ENCODE results near the gene CYB561D1. TPM values are rescaled to one million over a fixed set of nuclear protein-coding genes. Genes with fewer than 3 reads are reported as not detected.
A peak's percentile ranks its signal among the peaks of the same experiment; 100 is the strongest.

Gene CYB561D1
- total RNA-seq, 1 donor, result 10.5 TPM

- Histone ChIP-seq H3K4me2 (ENCODE audit: insufficient read depth, low read length) (no peak overlapping the region), H3K4me1 (ENCODE audit: insufficient read depth, low read length) (peaks cover 5% of the 10 kb centered on the region), H2AFZ (ENCODE audit: low read length) (no peak overlapping the region), H3K27ac (ENCODE audit: low read depth, low read length) (no peak overlapping the region), H3K27me3 (ENCODE audit: insufficient read depth, low read length) (peaks cover 12% of the 10 kb centered on the region), H4K20me1 (ENCODE audit: insufficient read depth, low read length) (no peaks in the 10 kb centered on the region), H3K9me3 (ENCODE audit: low read depth, low read length) (no peaks in the 10 kb centered on the region), H3K4me3 (ENCODE audit: insufficient read depth, low read length) (no peak overlapping the region), H3K36me3 (ENCODE audit: insufficient read depth, low read length) (no peaks in the 10 kb centered on the region), H3K79me2 (ENCODE audit: insufficient read depth, low read length) (no peaks in the 10 kb centered on the region)
- no peak for TF ChIP-seq CTCF (IDR thresholded peaks at IDR 0.05; ENCODE audit: extremely low read depth, low read depth, low read length)
- DNase-seq (ENCODE audit: insufficient read length, low spot score, missing footprints), result no peak
Measured at GRCh38 chr1:109527098-109527811, 33.4 kb downstream of the CYB561D1 start.

GRCh38 chr1:109527846-109528695 lies 34.2 kb downstream of the CYB561D1 start:
- Histone ChIP-seq H4K20me1 (ENCODE audit: insufficient read depth, low read length) (no peaks in the 10 kb centered on the region), H3K9me3 (ENCODE audit: low read depth, low read length) (no peaks in the 10 kb centered on the region), H3K27ac (ENCODE audit: low read depth, low read length) (no peak overlapping the region), H3K4me1 (ENCODE audit: insufficient read depth, low read length) (peaks cover 10% of the 10 kb centered on the region), H3K27me3 (ENCODE audit: insufficient read depth, low read length) (peaks cover 6% of the 10 kb centered on the region), H3K36me3 (ENCODE audit: insufficient read depth, low read length) (no peaks in the 10 kb centered on the region), H2AFZ (ENCODE audit: low read length) (no peak overlapping the region), H3K4me2 (ENCODE audit: insufficient read depth, low read length) (no peak overlapping the region), H3K79me2 (ENCODE audit: insufficient read depth, low read length) (no peaks in the 10 kb centered on the region), H3K4me3 (ENCODE audit: insufficient read depth, low read length) (no peak overlapping the region)
- TF ChIP-seq CTCF (IDR thresholded peaks at IDR 0.05; ENCODE audit: extremely low read depth, low read depth, low read length), result no peak
- DNase-seq (ENCODE audit: insufficient read length, low spot score, missing footprints), result peak; percentile 62

GRCh38 chr1:109528712-109529111 lies 34.8 kb downstream of the CYB561D1 start:
- no peak for TF ChIP-seq CTCF (IDR thresholded peaks at IDR 0.05; ENCODE audit: extremely low read depth, low read depth, low read length)

GRCh38 chr1:109529881-109530456 lies 36.1 kb downstream of the CYB561D1 start:
- Histone ChIP-seq H3K27me3 (ENCODE audit: insufficient read depth, low read length) (peaks cover 6% of the 10 kb centered on the region), H2AFZ (ENCODE audit: low read length) (peak overlapping the region; percentile 31), H3K9me3 (ENCODE audit: low read depth, low read length) (no peaks in the 10 kb centered on the region), H3K36me3 (ENCODE audit: insufficient read depth, low read length) (no peaks in the 10 kb centered on the region), H3K4me1 (ENCODE audit: insufficient read depth, low read length) (peaks cover 10% of the 10 kb centered on the region), H3K27ac (ENCODE audit: low read depth, low read length) (no peak overlapping the region), H3K79me2 (ENCODE audit: insufficient read depth, low read length) (no peaks in the 10 kb centered on the region), H4K20me1 (ENCODE audit: insufficient read depth, low read length) (no peaks in the 10 kb centered on the region), H3K4me2 (ENCODE audit: insufficient read depth, low read length) (no peak overlapping the region), H3K4me3 (ENCODE audit: insufficient read depth, low read length) (no peak overlapping the region)
- peak; percentile 34 for DNase-seq (ENCODE audit: insufficient read length, low spot score, missing footprints)
- no peak for TF ChIP-seq CTCF (IDR thresholded peaks at IDR 0.05; ENCODE audit: extremely low read depth, low read depth, low read length)

More at GRCh38 chr1:109528712-109529111, 34.8 kb downstream of the CYB561D1 start:
- H3K27me3 ChIP-seq (ENCODE audit: insufficient read depth, low read length), result peaks cover 6% of the 10 kb centered on the region
- H4K20me1 ChIP-seq (ENCODE audit: insufficient read depth, low read length), result no peaks in the 10 kb centered on the region
- no peak overlapping the region for H3K4me2 ChIP-seq (ENCODE audit: insufficient read depth, low read length)
- no peak overlapping the region for H3K27ac ChIP-seq (ENCODE audit: low read depth, low read length)
- no peak overlapping the region for H3K4me3 ChIP-seq (ENCODE audit: insufficient read depth, low read length)
- no peak for DNase-seq (ENCODE audit: insufficient read length, low spot score, missing footprints)
- H2AFZ ChIP-seq (ENCODE audit: low read length), result no peak overlapping the region
- no peaks in the 10 kb centered on the region for H3K79me2 ChIP-seq (ENCODE audit: insufficient read depth, low read length)
- no peaks in the 10 kb centered on the region for H3K9me3 ChIP-seq (ENCODE audit: low read depth, low read length)
- H3K36me3 ChIP-seq (ENCODE audit: insufficient read depth, low read length), result no peaks in the 10 kb centered on the region
- peaks cover 10% of the 10 kb centered on the region for H3K4me1 ChIP-seq (ENCODE audit: insufficient read depth, low read length)

Measured in osteoblast (primary cell).